ENCODE measurements around the gene UBAP1.

GRCh38 chr9:34203992-34204635 is 25.3 kb downstream of the UBAP1 start:
- TF ChIP-seq, protein P1, sequence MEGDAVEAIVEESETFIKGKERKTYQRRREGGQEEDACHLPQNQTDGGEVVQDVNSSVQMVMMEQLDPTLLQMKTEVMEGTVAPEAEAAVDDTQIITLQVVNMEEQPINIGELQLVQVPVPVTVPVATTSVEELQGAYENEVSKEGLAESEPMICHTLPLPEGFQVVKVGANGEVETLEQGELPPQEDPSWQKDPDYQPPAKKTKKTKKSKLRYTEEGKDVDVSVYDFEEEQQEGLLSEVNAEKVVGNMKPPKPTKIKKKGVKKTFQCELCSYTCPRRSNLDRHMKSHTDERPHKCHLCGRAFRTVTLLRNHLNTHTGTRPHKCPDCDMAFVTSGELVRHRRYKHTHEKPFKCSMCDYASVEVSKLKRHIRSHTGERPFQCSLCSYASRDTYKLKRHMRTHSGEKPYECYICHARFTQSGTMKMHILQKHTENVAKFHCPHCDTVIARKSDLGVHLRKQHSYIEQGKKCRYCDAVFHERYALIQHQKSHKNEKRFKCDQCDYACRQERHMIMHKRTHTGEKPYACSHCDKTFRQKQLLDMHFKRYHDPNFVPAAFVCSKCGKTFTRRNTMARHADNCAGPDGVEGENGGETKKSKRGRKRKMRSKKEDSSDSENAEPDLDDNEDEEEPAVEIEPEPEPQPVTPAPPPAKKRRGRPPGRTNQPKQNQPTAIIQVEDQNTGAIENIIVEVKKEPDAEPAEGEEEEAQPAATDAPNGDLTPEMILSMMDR (IDR thresholded peaks at IDR 0.05) = no peak
- TF ChIP-seq EP300 (IDR thresholded peaks at IDR 0.05) = no peak
